Measurements from ENCODE around the gene FARSA.
A peak's percentile ranks its signal among the peaks of the same experiment; 100 is the strongest.

The FARSA gene

DNA sequence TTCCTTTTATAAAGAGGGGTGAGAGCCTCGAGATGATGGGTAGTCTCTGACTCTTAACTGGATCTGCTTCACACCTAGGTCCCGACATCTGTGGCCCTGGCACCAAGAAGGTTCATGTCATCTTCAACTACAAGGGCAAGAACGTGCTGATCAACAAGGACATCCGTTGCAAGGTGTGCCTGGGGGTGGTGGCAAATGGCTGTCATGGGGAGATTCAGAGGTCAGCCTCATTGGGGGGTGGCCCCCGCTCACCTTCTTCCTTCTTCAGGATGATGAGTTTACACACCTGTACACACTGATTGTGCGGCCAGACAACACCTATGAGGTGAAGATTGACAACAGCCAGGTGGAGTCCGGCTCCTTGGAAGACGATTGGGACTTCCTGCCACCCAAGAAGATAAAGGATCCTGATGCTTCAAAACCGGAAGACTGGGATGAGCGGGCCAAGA, 6.5 kb upstream of the FARSA start:
- TF ChIP-seq, protein P1, sequence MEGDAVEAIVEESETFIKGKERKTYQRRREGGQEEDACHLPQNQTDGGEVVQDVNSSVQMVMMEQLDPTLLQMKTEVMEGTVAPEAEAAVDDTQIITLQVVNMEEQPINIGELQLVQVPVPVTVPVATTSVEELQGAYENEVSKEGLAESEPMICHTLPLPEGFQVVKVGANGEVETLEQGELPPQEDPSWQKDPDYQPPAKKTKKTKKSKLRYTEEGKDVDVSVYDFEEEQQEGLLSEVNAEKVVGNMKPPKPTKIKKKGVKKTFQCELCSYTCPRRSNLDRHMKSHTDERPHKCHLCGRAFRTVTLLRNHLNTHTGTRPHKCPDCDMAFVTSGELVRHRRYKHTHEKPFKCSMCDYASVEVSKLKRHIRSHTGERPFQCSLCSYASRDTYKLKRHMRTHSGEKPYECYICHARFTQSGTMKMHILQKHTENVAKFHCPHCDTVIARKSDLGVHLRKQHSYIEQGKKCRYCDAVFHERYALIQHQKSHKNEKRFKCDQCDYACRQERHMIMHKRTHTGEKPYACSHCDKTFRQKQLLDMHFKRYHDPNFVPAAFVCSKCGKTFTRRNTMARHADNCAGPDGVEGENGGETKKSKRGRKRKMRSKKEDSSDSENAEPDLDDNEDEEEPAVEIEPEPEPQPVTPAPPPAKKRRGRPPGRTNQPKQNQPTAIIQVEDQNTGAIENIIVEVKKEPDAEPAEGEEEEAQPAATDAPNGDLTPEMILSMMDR (conservative IDR thresholded peaks at IDR 0.05; ENCODE audit: low read depth, low read length) = no peak
- DNase-seq (ENCODE audit: low read depth) = no peak
- peak overlapping the region; percentile 99 for H3K4me3 ChIP-seq (ENCODE audit: low read depth, low read length)

DNA sequence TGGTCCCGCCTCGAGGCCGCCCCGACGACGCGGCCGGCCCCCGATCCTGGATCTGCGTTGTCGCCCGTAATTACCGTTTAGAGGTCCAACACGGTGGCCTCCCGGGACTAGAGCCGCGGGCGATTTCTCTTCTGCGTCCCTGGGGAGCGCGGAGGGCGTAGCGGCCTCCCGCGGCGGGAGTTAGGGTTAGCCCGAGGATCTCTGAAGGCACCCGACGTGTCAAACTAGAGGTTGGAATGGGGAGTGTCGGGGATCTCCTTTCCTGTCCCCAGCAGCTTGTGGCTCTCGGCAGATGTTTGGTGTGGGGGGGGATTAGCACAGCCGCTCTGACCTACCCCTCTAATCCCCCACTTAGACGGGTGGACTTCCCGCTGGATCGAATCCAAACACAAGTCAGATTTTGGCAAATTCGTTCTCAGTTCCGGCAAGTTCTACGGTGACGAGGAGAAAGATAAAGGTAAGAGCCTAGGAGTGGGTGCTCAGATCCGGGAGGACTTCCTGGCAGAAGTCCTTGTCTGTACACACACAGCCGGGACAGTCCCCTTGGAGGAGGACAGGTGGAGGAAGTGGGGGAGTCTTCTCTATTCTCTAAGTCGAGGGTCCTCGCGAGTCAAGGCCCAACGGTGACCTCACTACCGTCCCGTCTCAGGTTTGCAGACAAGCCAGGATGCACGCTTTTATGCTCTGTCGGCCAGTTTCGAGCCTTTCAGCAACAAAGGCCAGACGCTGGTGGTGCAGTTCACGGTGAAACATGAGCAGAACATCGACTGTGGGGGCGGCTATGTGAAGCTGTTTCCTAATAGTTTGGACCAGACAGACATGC, 5.5 kb upstream of the FARSA start:
- TF ChIP-seq, protein P1 (conservative IDR thresholded peaks at IDR 0.05; ENCODE audit: low read depth, low read length) = peak; percentile 25
- peak overlapping the region; percentile 99 for H3K4me3 ChIP-seq (ENCODE audit: low read depth, low read length)
- DNase-seq (ENCODE audit: low read depth) = peak; percentile 83

DNA sequence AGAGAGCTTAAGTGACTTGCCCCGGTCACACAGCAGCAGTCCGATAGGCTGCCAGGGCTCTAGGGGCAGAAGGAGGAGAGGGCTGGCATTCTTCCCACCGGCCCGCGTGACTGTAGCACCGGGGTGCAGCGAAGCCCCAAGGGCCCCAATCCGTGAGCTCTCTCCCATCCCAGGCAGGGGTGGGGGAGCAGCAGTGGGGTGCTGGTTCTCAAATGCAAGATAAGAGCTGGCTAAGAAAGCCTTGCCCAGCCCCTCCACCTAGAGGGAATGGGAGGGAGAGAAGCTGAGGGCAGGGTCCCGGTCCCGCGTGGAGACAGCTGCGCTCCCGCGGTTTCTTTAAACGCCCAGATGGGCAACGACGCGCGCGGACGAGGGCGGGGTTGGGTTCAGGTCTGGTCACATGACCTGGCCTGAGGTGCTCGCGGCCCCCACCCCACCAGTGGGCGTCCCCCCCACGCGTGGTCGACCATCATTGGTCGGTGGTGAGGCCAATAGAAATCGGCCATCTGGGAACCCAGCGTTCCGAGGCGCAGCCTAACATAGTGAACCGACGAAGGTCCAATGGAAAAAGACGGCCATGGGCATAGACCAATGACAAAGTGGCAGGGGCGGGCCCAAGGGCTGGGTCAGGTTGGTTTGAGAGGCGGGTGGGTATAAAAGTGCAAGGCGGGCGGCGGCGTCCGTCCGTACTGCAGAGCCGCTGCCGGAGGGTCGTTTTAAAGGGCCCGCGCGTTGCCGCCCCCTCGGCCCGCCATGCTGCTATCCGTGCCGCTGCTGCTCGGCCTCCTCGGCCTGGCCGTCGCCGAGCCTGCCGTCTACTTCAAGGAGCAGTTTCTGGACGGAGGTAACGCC, 4.6 kb upstream of the FARSA start, which contains the start of gene CALR:
CALR (plus strand) TSS at position 683 of the 852 bp plus-strand sequence; CDS start at position 754, 71 bp downstream.
- DNase-seq (ENCODE audit: low read depth) = peak; percentile 100
- H3K4me3 ChIP-seq (ENCODE audit: low read depth, low read length) = peak within 1 kb of the TSS; percentile 99
- TF ChIP-seq, protein P1 (conservative IDR thresholded peaks at IDR 0.05; ENCODE audit: low read depth, low read length) = no peak

DNA sequence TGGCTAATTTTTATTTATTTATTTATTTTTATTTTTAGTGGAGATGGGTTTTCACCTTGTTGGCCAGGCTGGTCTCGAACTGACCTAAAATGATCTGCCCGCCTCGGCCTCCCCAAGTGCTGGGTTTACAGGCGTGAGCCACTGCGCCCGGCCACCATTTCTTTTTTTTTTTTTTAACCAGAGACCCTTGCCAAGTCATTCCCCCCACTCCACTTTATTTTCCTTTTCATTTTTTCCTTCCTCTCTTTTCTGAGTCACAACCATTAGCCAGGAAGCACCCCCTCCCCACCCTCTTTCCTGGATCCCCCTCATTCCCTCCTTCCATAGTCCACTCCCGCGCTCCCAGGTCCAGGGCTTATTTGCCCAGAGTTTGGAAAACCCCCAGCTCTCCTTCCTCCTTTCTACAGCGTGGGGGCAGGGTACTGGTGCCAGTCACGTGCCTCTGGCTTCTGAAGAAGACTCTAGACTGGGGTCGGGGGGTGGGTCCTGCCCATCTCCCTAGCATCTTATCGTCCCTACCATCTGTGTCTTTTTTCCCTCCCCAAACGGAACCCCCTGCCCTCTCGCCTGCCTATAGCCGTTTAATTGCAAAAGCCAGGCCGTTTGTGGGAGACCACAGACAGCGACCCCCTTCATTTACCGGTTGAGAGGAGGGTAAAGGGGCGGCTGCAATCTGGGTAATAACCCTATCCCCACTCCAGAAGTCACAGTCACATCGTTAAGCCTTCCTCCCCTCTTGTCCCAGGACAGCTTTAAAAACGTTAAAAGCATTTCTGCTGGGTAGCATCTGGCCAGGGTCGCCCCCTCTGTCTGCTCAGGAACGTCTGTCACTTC, 3.8 kb upstream of the FARSA start:
- H3K4me3 ChIP-seq (ENCODE audit: low read depth, low read length) = peak overlapping the region; percentile 57
- TF ChIP-seq, protein P1 (conservative IDR thresholded peaks at IDR 0.05; ENCODE audit: low read depth, low read length) = no peak

DNA sequence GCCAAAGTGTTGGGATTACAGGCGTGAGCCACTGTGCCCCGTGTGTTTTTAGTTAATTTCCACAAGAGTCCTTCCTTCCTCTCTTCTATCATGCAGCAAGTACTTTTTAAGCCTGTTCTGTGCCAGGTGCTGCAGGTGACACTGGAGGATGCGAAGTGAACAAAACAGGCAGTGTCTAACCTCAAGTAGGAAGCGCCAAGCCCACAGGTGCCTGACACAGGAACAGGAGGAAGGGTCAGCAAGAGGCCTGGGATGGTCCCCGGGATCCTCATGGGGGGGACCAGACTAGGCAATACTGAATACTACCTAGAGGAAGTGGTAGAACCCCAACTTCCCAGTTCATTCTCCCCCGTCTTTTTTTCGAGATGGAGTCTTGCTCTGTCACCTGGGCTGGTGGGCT, 3.1 kb upstream of the FARSA start:
- H3K4me3 ChIP-seq (ENCODE audit: low read depth, low read length) = no peak overlapping the region
- no peak for DNase-seq (ENCODE audit: low read depth)
- TF ChIP-seq, protein P1 (conservative IDR thresholded peaks at IDR 0.05; ENCODE audit: low read depth, low read length) = no peak

More for the DNA sequence above, 3.8 kb upstream of the FARSA start:
- DNase-seq (ENCODE audit: low read depth) = no peak

DNA sequence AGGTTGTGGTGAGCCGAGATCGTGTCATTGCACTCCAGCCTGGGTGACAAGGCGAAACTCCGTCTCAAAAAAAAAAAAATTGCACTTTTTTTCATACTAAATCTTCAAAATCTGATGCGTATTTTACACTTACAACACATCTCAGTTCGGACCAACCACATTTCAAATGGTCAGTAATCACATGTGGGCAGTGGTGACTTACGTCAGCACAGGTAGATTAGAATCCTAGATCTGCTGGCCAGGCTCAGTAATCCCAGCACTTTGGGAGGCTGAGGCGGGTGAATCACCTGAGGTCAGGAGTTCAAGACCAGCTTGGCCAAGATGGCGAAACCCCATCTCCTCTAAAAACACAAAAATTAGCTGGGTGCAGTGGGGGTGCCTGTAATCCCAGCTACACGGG, 1.6 kb upstream of the FARSA start:
- no peak for DNase-seq (ENCODE audit: low read depth)
- no peak overlapping the region for H3K4me3 ChIP-seq (ENCODE audit: low read depth, low read length)
- TF ChIP-seq, protein P1 (conservative IDR thresholded peaks at IDR 0.05; ENCODE audit: low read depth, low read length) = no peak
